A549 (cell line): ENCODE measurements around the gene THSD7A. TPM values are rescaled to one million over a fixed set of nuclear protein-coding genes. Genes with fewer than 3 reads are reported as not detected.
A peak's percentile ranks its signal among the peaks of the same experiment; 100 is the strongest.

Experiments
- ATAC-seq, 2 experiments: fragments of 200-7000 bp in 1 of 2; fragments of >200 bp in 1 of 2; cut with Nextera tagmentation in 1 of 2; cut with Tn5 transposase in 1 of 2; 3 replicates each; pipeline versions ENCODE4 v1.8.0 to v1.9.1; 2018 to 2020; ENCODE audit warnings: mild to moderate bottlenecking in 1 of 2, moderate library complexity in 1 of 2
- CTCF ChIA-PET: fragments of 300-600 bp; sonication (Branson Sonifier 250); formaldehyde crosslinking; extraction: SDS; loops from one replicate; lab custom pipeline; 2021; ENCODE audit warnings: antibody characterized with exemption, inconsistent platforms; lab: Yijun Ruan, JAX
- POLR2A ChIA-PET: fragments of 350-600 bp; formaldehyde crosslinking; extraction: SDS; loops from one replicate; lab custom pipeline; 2021; ENCODE audit warnings: antibody characterized with exemption, inconsistent platforms; lab: Yijun Ruan, JAX
- DNase-seq, 2 experiments: peaks; one replicate each; pipeline versions ENCODE4 v3.0.0 to v3.0.0-alpha.2; 2011 to 2016; ENCODE audit warnings: low read depth in 1 of 2, low spot score in 1 of 2
- FAIRE-seq: peaks from 2 replicates; lab custom pipeline; 2011; peaks lifted over from hg19 to GRCh38; lab: Jason Lieb, UNC
- H3K27ac ChIP-seq, 2 experiments: fragments of >200 bp; sonication (Bioruptor Twin); formaldehyde crosslinking; 3 replicates each; pipeline ENCODE4 v1.5.1; 2016 to 2017
- H3K4me1 ChIP-seq: fragments of >200 bp; sonication (Bioruptor Twin); formaldehyde crosslinking; 3 replicates; pipeline ENCODE4 v1.6.1; 2016
- H3K4me2 ChIP-seq: fragments of >200 bp; sonication (Bioruptor Twin); formaldehyde crosslinking; 3 replicates; pipeline ENCODE4 v1.6.1; 2016
- H3K4me3 ChIP-seq: fragments of >200 bp; sonication (Bioruptor Twin); formaldehyde crosslinking; 3 replicates; pipeline ENCODE4 v1.5.1; 2016
- H3K9me3 ChIP-seq: fragments of >200 bp; sonication (Bioruptor Twin); formaldehyde crosslinking; 3 replicates; pipeline ENCODE4 v1.6.1; 2016
- BCL3 ChIP-seq: fragments of >200 bp; sonication (Bioruptor Twin); formaldehyde crosslinking; IDR thresholded peaks from 3 replicates; pipeline ENCODE4 v1.6.1; 2016
- BHLHE40 ChIP-seq: IDR thresholded peaks from 2 replicates; pipeline ENCODE4 v1.6.1; 2012; ENCODE audit warnings: low read depth, low read length, inconsistent platforms
- CBX2 ChIP-seq: fragments of 200-600 bp; sonication (generic); IDR thresholded peaks from 2 replicates; pipeline ENCODE4 v1.6.1; 2016; ENCODE audit warnings: low read depth, mild to moderate bottlenecking, borderline replicate concordance
- CEBPB ChIP-seq, 2 experiments: fragments of >200 bp in 1 of 2; sonication (Bioruptor Twin) in 1 of 2; formaldehyde crosslinking in 1 of 2; IDR thresholded peaks; 2 replicates each; pipeline ENCODE4 v1.6.1; 2012 to 2016
- ESRRA ChIP-seq: fragments of 150-350 bp; IDR thresholded peaks from 2 replicates; pipeline ENCODE4 v1.6.1; 2014; ENCODE audit warnings: mild to moderate bottlenecking, low read length, borderline replicate concordance
- FOSB ChIP-seq: fragments of 250-450 bp; sonication (Bioruptor Pico); IDR thresholded peaks from 2 replicates; pipeline ENCODE4 v1.5.0; 2020; ENCODE audit warnings: mild to moderate bottlenecking, moderate library complexity
- FOXS1 ChIP-seq: fragments of 250-450 bp; sonication (Bioruptor Pico); IDR thresholded peaks from 2 replicates; pipeline ENCODE4 v1.5.0; 2020; ENCODE audit warnings: mild to moderate bottlenecking, moderate library complexity
- HDAC2 ChIP-seq: fragments of 200-600 bp; sonication (generic); IDR thresholded peaks from 2 replicates; pipeline ENCODE4 v1.6.1; 2016
- HEYL ChIP-seq: fragments of 250-450 bp; sonication (Bioruptor Pico); IDR thresholded peaks from 2 replicates; pipeline ENCODE4 v1.8.0; 2021; ENCODE audit warnings: mild to moderate bottlenecking, moderate library complexity
- HOXB5 ChIP-seq: fragments of 250-450 bp; sonication (Bioruptor Pico); IDR thresholded peaks from 2 replicates; pipeline ENCODE4 v1.5.0; 2020; ENCODE audit warnings: mild to moderate bottlenecking, moderate library complexity
- JUN ChIP-seq, 2 experiments: fragments of >200 bp; sonication (Bioruptor Twin); formaldehyde crosslinking; IDR thresholded peaks; 2 replicates in 1 of 2; 3 replicates in 1 of 2; pipeline ENCODE4 v1.6.1; 2016 to 2017
- KDM5A ChIP-seq: fragments of 200-600 bp; sonication (generic); IDR thresholded peaks from 2 replicates; pipeline ENCODE4 v1.6.1; 2016; ENCODE audit warnings: antibody characterized with exemption, mild to moderate bottlenecking
- MAFK ChIP-seq: fragments of 450-650 bp; IDR thresholded peaks from 2 replicates; pipeline ENCODE4 v1.6.1; 2014; ENCODE audit not compliant: partially characterized antibody
- NFE2L2 ChIP-seq: fragments of 150-350 bp; conservative IDR thresholded peaks from 2 replicates; pipeline ENCODE4 v1.6.1; 2014; ENCODE audit warnings: low read length
- PHF8 ChIP-seq: fragments of 200-600 bp; sonication (generic); IDR thresholded peaks from 2 replicates; pipeline ENCODE4 v1.6.1; 2016; ENCODE audit warnings: low read depth, mild to moderate bottlenecking, antibody characterized with exemption, moderate library complexity, borderline replicate concordance
- POLR2AphosphoS2 ChIP-seq: conservative IDR thresholded peaks from 2 replicates; pipeline ENCODE4 v1.6.1; 2012; ENCODE audit warnings: low read length, improper control_type of control experiment, inconsistent platforms
- RARB ChIP-seq: fragments of 250-450 bp; sonication (Bioruptor Pico); IDR thresholded peaks from 2 replicates; pipeline ENCODE4 v1.8.0; 2021; ENCODE audit warnings: mild to moderate bottlenecking, moderate library complexity
- RCOR1 ChIP-seq: fragments of 150-350 bp; IDR thresholded peaks from 2 replicates; pipeline ENCODE4 v1.6.1; 2014; ENCODE audit warnings: antibody characterized with exemption, low read length, low read depth
- RFX5 ChIP-seq: fragments of 450-650 bp; IDR thresholded peaks from 2 replicates; pipeline ENCODE4 v1.7.1; 2014; ENCODE audit warnings: antibody characterized with exemption, mild to moderate bottlenecking, moderate library complexity
- SMC3 ChIP-seq: fragments of >200 bp; sonication (Bioruptor Twin); formaldehyde crosslinking; IDR thresholded peaks from 3 replicates; pipeline ENCODE4 v1.6.1; 2018; ENCODE audit warnings: inconsistent platforms
- TFCP2L1 ChIP-seq: fragments of 250-450 bp; sonication (Bioruptor Pico); IDR thresholded peaks from 2 replicates; pipeline ENCODE4 v1.5.0; 2021; ENCODE audit warnings: mild to moderate bottlenecking
- TP53 ChIP-seq: fragments of 250-450 bp; sonication (Bioruptor Pico); IDR thresholded peaks from 2 replicates; pipeline ENCODE4 v1.5.0; 2021; ENCODE audit warnings: mild to moderate bottlenecking, moderate library complexity
- ZFP36 ChIP-seq: fragments of 450-650 bp; IDR thresholded peaks from 2 replicates; pipeline ENCODE4 v1.6.1; 2014; ENCODE audit warnings: borderline replicate concordance; ENCODE audit not compliant: partially characterized antibody
- ZNF302 ChIP-seq: fragments of 250-450 bp; sonication (Bioruptor Pico); IDR thresholded peaks from 2 replicates; pipeline ENCODE4 v1.9.0; 2021; ENCODE audit warnings: inconsistent platforms, mild to moderate bottlenecking, moderate library complexity
- WGBS: methylation state at CpG from one replicate; pipeline ENCODE4 v1.1.6; 2017; ENCODE audit errors: missing lambda C conversion rate; 5-methylcytosine and 5-hydroxymethylcytosine counted together
- polyA plus RNA-seq, 4 experiments: library from polyadenylated mRNA; depleted of rRNA in 3 of 4; stranded (reverse); fragments of >200 nt; fragmentation: RNase III in 1 of 4; extraction: RNeasy Plus Mini Kit Qiagen cat#74134 plus additional on column Dnase treatment in 1 of 4; gene quantifications; 2 replicates in 3 of 4; 3 replicates in 1 of 4; pipeline ENCODE4 v1.2.3, GENCODE V29; 2011 to 2017
- TF ChIP-seq, protein P1 (sequence below): IDR thresholded peaks from 2 replicates; pipeline ENCODE4 v1.6.1; 2012
- TF ChIP-seq, protein P2 (sequence below): IDR thresholded peaks from 2 replicates; pipeline ENCODE4 v1.6.1; 2012
- TF ChIP-seq, protein P3 (sequence below): IDR thresholded peaks from 2 replicates; pipeline ENCODE4 v1.6.1; 2012; ENCODE audit warnings: low read depth, borderline replicate concordance

The THSD7A gene
- polyA plus RNA-seq, 2 of the 4 experiments (the other 2 are of a cell fraction) = 5.7 to 11.8 TPM

GRCh38 chr7:11698384-11698871 is 133.6 kb downstream of the THSD7A start:
- ATAC-seq (no peak), FAIRE-seq (peak; percentile 73), DNase-seq (no peak)
- WGBS = 66% methylated on average over 2 of the region's 2 CpGs
- H3K4me2 ChIP-seq = peak overlapping the region; percentile 60
- H3K4me3 ChIP-seq = no peak overlapping the region; the same call in 2 of the 3 replicates
- peak overlapping the region; percentile 37 to 59; a peak in 5 of 6 replicates for H3K27ac ChIP-seq
- ChIA-PET POLR2A (no interaction called here), CTCF (no interaction called here)
- TF ChIP-seq POLR2AphosphoS2 (no peak), NFE2L2 (no peak), ZFP36 (no peak), PHF8 (no peak), ESRRA (no peak), MAFK (no peak), TP53 (CRISPR knock-in tag) (no peak), CBX2 (no peak)
- H3K4me1 ChIP-seq = peaks cover 17% of the 10 kb centered on the region
- H3K9me3 ChIP-seq = no peaks in the 10 kb centered on the region

GRCh38 chr7:11690395-11690794 is 141.6 kb downstream of the THSD7A start:
- POLR2A ChIA-PET = no interaction called here
- CTCF ChIA-PET = interaction anchor here (1.0 kb wide), 1 partner anchor 12 kb away, joined by 3 read pairs; no protein-coding TSS in a partner anchor
- ATAC-seq (no peak), FAIRE-seq (no peak), DNase-seq (no peak)
- WGBS = 41% methylated on average over 3 of the region's 3 CpGs
- TF ChIP-seq CBX2 (no peak), TP53 (CRISPR knock-in tag) (no peak), PHF8 (no peak), ZNF302 (CRISPR knock-in tag) (no peak), HDAC2 (no peak), ESRRA (no peak), KDM5A (no peak), FOSB (no peak), JUN (IDR thresholded peaks at IDR 0.05) (no peak), BHLHE40 (no peak), MAFK (no peak)
- TF ChIP-seq, protein P1, sequence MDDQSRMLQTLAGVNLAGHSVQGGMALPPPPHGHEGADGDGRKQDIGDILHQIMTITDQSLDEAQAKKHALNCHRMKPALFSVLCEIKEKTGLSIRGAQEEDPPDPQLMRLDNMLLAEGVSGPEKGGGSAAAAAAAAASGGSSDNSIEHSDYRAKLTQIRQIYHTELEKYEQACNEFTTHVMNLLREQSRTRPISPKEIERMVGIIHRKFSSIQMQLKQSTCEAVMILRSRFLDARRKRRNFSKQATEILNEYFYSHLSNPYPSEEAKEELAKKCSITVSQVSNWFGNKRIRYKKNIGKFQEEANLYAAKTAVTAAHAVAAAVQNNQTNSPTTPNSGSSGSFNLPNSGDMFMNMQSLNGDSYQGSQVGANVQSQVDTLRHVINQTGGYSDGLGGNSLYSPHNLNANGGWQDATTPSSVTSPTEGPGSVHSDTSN = no peak
- TF ChIP-seq, protein P2, sequence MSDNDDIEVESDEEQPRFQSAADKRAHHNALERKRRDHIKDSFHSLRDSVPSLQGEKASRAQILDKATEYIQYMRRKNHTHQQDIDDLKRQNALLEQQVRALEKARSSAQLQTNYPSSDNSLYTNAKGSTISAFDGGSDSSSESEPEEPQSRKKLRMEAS = no peak
- Histone ChIP-seq H3K27ac (peak overlapping the region in 1 of 2 experiments; percentile 35; a peak in 1 of 6 replicates), H3K9me3 (no peaks in the 10 kb centered on the region), H3K4me2 (peak overlapping the region; percentile 6; the same call in 1 of the 3 replicates), H3K4me1 (no peaks in the 10 kb centered on the region), H3K4me3 (no peak overlapping the region)

- H3K4me3 ChIP-seq = no peak overlapping the region
- no peak for TF ChIP-seq BCL3
- TF ChIP-seq CEBPB (IDR thresholded peaks at IDR 0.05) = no peak
- TF ChIP-seq, protein P3, sequence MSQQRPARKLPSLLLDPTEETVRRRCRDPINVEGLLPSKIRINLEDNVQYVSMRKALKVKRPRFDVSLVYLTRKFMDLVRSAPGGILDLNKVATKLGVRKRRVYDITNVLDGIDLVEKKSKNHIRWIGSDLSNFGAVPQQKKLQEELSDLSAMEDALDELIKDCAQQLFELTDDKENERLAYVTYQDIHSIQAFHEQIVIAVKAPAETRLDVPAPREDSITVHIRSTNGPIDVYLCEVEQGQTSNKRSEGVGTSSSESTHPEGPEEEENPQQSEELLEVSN = no peak
- no peak for TF ChIP-seq POLR2AphosphoS2
- TF ChIP-seq, protein P1 = no peak
- no peak for TF ChIP-seq KDM5A
- TF ChIP-seq SMC3 = no peak
- TF ChIP-seq TFCP2L1 (CRISPR knock-in tag) = no peak
- TF ChIP-seq RFX5 = no peak
- no peak for TF ChIP-seq HOXB5 (CRISPR knock-in tag)
- TF ChIP-seq ZNF302 (CRISPR knock-in tag) = no peak
- no peak for TF ChIP-seq RCOR1
- no peak for TF ChIP-seq MAFK
- TF ChIP-seq TP53 (CRISPR knock-in tag) = no peak
- TF ChIP-seq FOXS1 (CRISPR knock-in tag) = no peak
- no peak for TF ChIP-seq RARB (CRISPR knock-in tag)
- no peak for TF ChIP-seq HEYL (CRISPR knock-in tag)
- TF ChIP-seq, all 56 proteins: peak for 0
- ChIA-PET POLR2A (no interaction called here), CTCF (no interaction called here)
- DNase-seq (no peak), ATAC-seq (no peak), FAIRE-seq (no peak)
- H3K4me2 ChIP-seq = no peak overlapping the region
- peaks cover 9% of the 10 kb centered on the region; the same call in 2 of the 3 replicates for H3K9me3 ChIP-seq
- H3K27ac ChIP-seq = no peak overlapping the region
- H3K4me1 ChIP-seq = no peaks in the 10 kb centered on the region
- WGBS = 67% methylated on average over 2 of the region's 2 CpGs
Observed at GRCh38 chr7:11689096-11689495, 142.9 kb downstream of the THSD7A start.
